GM19455 (cell line): ENCODE results near the gene IFNA21.
"Not testable (repeated sequence)": the region's sequence is repeated elsewhere in the genome, so short reads cannot be mapped to it uniquely, and the experiment has no call there.

Experiments used
- ATAC-seq: cut with Tn5 transposase; IDR thresholded peaks from one replicate; pipeline ENCODE4 v1.9.1; 2021; ENCODE audit not compliant: unreplicated experiment

The IFNA21 gene

GRCh38 chr9:21166560-21166959, at the start of gene IFNA21:
Gene IFNA21 (minus strand): TSS chr9:21166660. CDS start chr9:21166612, 48 bp downstream.
- ATAC-seq: not testable (repeated sequence)

GRCh38 chr9:21213411-21214326, 47.2 kb upstream of the IFNA21 start:
- ATAC-seq: peak; percentile 61

- ATAC-seq: not testable (repeated sequence)
Measured at GRCh38 chr9:21212160-21212559, 45.7 kb upstream of the IFNA21 start.

GRCh38 chr9:21210782-21211181, 44.3 kb upstream of the IFNA21 start:
- ATAC-seq: not testable (repeated sequence)

GRCh38 chr9:21210311-21210710, 43.9 kb upstream of the IFNA21 start:
- ATAC-seq: no peak

- not testable (repeated sequence) for ATAC-seq
Measured at GRCh38 chr9:21207043-21207442, 40.6 kb upstream of the IFNA21 start, which contains the start of gene IFNA10. Gene IFNA10 (minus strand): TSS chr9:21207143. CDS start chr9:21207097, 46 bp downstream.

- no peak for ATAC-seq
Measured at GRCh38 chr9:21205204-21205603, 38.7 kb upstream of the IFNA21 start.

GRCh38 chr9:21202105-21202504, 35.6 kb upstream of the IFNA21 start, which contains the start of gene IFNA7:
Gene IFNA7 (minus strand): TSS chr9:21202205. CDS start chr9:21202165, 40 bp downstream.
- ATAC-seq: not testable (repeated sequence)

GRCh38 chr9:21194867-21195776, 28.7 kb upstream of the IFNA21 start:
- peak; percentile 97 for ATAC-seq

GRCh38 chr9:21187487-21187886, 21.0 kb upstream of the IFNA21 start, which contains the start of gene IFNA4:
Gene IFNA4 (minus strand): TSS chr9:21187587. CDS start chr9:21187531, 56 bp downstream.
- not testable (repeated sequence) for ATAC-seq

GRCh38 chr9:21182810-21183736, 16.6 kb upstream of the IFNA21 start:
- peak; percentile 94 for ATAC-seq

GRCh38 chr9:21174671-21175070, 8.2 kb upstream of the IFNA21 start:
- ATAC-seq: no peak

GRCh38 chr9:21172156-21172555, 5.7 kb upstream of the IFNA21 start:
- ATAC-seq: no peak

GRCh38 chr9:21171351-21171750, 4.9 kb upstream of the IFNA21 start:
- no peak for ATAC-seq

GRCh38 chr9:21165516-21165915, 944 bp downstream of the IFNA21 start:
- no peak for ATAC-seq

GRCh38 chr9:21160178-21160577, 6.3 kb downstream of the IFNA21 start:
- ATAC-seq: peak; percentile 93

GRCh38 chr9:21155501-21155900, 11.0 kb downstream of the IFNA21 start:
- ATAC-seq: no peak

GRCh38 chr9:21154018-21154608, 12.3 kb downstream of the IFNA21 start:
- ATAC-seq: peak; percentile 83

- ATAC-seq: peak; percentile 30
Measured at GRCh38 chr9:21153336-21154017, 13.0 kb downstream of the IFNA21 start.
